Measurements from ENCODE around the gene GPC6. TPM values are rescaled to one million over a fixed set of nuclear protein-coding genes. Genes with fewer than 3 reads are reported as not detected.

The GPC6 gene
- total RNA-seq, 1 donor = 77.8 TPM

DNA sequence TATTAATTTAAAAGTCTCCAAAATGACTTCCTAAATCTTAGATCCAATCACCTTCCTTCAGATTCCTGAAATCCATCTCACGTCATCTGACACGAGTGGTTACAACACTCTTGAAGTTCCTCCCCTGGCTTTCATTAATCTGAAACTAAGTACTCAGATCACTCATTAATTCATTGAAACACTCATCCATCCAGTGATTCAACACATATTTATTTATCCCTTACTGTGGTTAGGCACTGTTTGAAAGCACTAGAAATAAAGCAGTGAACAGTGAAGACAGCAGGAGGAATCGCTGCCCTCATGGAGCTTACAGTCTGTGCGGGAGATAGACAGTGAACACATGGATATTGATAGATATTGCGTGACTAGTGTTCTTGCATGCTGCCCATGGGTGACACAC, 780.5 kb downstream of the GPC6 start:
- H3K4me1 ChIP-seq (ENCODE audit: insufficient read depth, low read length) = peaks cover 18% of the 10 kb centered on the region
- H4K20me1 ChIP-seq (ENCODE audit: insufficient read depth, low read length) = no peaks in the 10 kb centered on the region
- no peaks in the 10 kb centered on the region for H3K9me3 ChIP-seq (ENCODE audit: low read depth, low read length)
- H3K36me3 ChIP-seq (ENCODE audit: insufficient read depth, low read length) = no peaks in the 10 kb centered on the region
- no peak for TF ChIP-seq CTCF (IDR thresholded peaks at IDR 0.05; ENCODE audit: extremely low read depth, low read depth, low read length)
- H3K4me3 ChIP-seq (ENCODE audit: insufficient read depth, low read length) = no peak overlapping the region
- no peak overlapping the region for H3K4me2 ChIP-seq (ENCODE audit: insufficient read depth, low read length)
- H2AFZ ChIP-seq (ENCODE audit: low read length) = no peak overlapping the region
- H3K27ac ChIP-seq (ENCODE audit: low read depth, low read length) = no peak overlapping the region
- H3K27me3 ChIP-seq (ENCODE audit: insufficient read depth, low read length) = no peaks in the 10 kb centered on the region
- no peak for DNase-seq (ENCODE audit: insufficient read length, low spot score, missing footprints)
- no peaks in the 10 kb centered on the region for H3K79me2 ChIP-seq (ENCODE audit: insufficient read depth, low read length)

DNA sequence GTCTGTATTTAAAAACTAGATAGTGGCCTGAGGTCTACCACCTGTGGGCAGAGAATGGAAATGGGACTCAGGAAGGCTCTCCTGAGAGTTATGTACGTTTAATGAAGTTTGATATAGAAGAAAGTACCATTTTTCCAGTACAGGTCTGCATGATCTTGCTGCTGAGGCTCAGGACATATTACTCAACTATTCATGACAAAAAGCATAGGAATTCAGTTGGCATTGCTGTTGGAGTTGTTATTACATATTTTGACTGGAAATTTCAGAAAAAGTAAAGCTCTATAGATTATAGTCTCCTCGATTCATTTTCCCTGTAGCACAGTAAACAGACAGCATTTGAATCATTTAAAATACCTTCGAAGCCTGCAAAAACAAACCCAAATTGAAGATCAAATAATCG, 783.1 kb downstream of the GPC6 start:
- TF ChIP-seq CTCF (IDR thresholded peaks at IDR 0.05; ENCODE audit: extremely low read depth, low read depth, low read length) = no peak
- Histone ChIP-seq H3K4me1 (ENCODE audit: insufficient read depth, low read length) (peaks cover 18% of the 10 kb centered on the region), H3K4me2 (ENCODE audit: insufficient read depth, low read length) (peak overlapping the region; percentile 51), H3K27me3 (ENCODE audit: insufficient read depth, low read length) (no peaks in the 10 kb centered on the region), H3K79me2 (ENCODE audit: insufficient read depth, low read length) (no peaks in the 10 kb centered on the region), H3K9me3 (ENCODE audit: low read depth, low read length) (no peaks in the 10 kb centered on the region), H2AFZ (ENCODE audit: low read length) (no peak overlapping the region), H4K20me1 (ENCODE audit: insufficient read depth, low read length) (no peaks in the 10 kb centered on the region), H3K36me3 (ENCODE audit: insufficient read depth, low read length) (no peaks in the 10 kb centered on the region), H3K4me3 (ENCODE audit: insufficient read depth, low read length) (no peak overlapping the region), H3K27ac (ENCODE audit: low read depth, low read length) (no peak overlapping the region)
- peak; percentile 47 for DNase-seq (ENCODE audit: insufficient read length, low spot score, missing footprints)

- no peaks in the 10 kb centered on the region for H3K79me2 ChIP-seq (ENCODE audit: insufficient read depth, low read length)
- H3K27me3 ChIP-seq (ENCODE audit: insufficient read depth, low read length) = no peaks in the 10 kb centered on the region
- no peaks in the 10 kb centered on the region for H3K36me3 ChIP-seq (ENCODE audit: insufficient read depth, low read length)
- peaks cover 15% of the 10 kb centered on the region for H3K4me1 ChIP-seq (ENCODE audit: insufficient read depth, low read length)
- no peak overlapping the region for H2AFZ ChIP-seq (ENCODE audit: low read length)
- H3K9me3 ChIP-seq (ENCODE audit: low read depth, low read length) = no peaks in the 10 kb centered on the region
- no peak overlapping the region for H3K4me2 ChIP-seq (ENCODE audit: insufficient read depth, low read length)
- no peak overlapping the region for H3K4me3 ChIP-seq (ENCODE audit: insufficient read depth, low read length)
- DNase-seq (ENCODE audit: insufficient read length, low spot score, missing footprints) = no peak
- H3K27ac ChIP-seq (ENCODE audit: low read depth, low read length) = no peak overlapping the region
- H4K20me1 ChIP-seq (ENCODE audit: insufficient read depth, low read length) = no peaks in the 10 kb centered on the region
- TF ChIP-seq CTCF (IDR thresholded peaks at IDR 0.05; ENCODE audit: extremely low read depth, low read depth, low read length) = no peak
Observed at GRCh38 chr13:94014461-94014860, 787.9 kb downstream of the GPC6 start.

- H3K27ac ChIP-seq (ENCODE audit: low read depth, low read length) = no peak overlapping the region
- no peaks in the 10 kb centered on the region for H3K27me3 ChIP-seq (ENCODE audit: insufficient read depth, low read length)
- no peak for TF ChIP-seq CTCF (IDR thresholded peaks at IDR 0.05; ENCODE audit: extremely low read depth, low read depth, low read length)
- no peak overlapping the region for H3K4me2 ChIP-seq (ENCODE audit: insufficient read depth, low read length)
- no peak overlapping the region for H3K4me3 ChIP-seq (ENCODE audit: insufficient read depth, low read length)
- no peaks in the 10 kb centered on the region for H3K36me3 ChIP-seq (ENCODE audit: insufficient read depth, low read length)
- H3K9me3 ChIP-seq (ENCODE audit: low read depth, low read length) = no peaks in the 10 kb centered on the region
- peaks cover 9% of the 10 kb centered on the region for H3K4me1 ChIP-seq (ENCODE audit: insufficient read depth, low read length)
- no peak overlapping the region for H2AFZ ChIP-seq (ENCODE audit: low read length)
- no peaks in the 10 kb centered on the region for H4K20me1 ChIP-seq (ENCODE audit: insufficient read depth, low read length)
- H3K79me2 ChIP-seq (ENCODE audit: insufficient read depth, low read length) = no peaks in the 10 kb centered on the region
- no peak for DNase-seq (ENCODE audit: insufficient read length, low spot score, missing footprints)
Observed at GRCh38 chr13:94020426-94020825, 793.8 kb downstream of the GPC6 start.

Measured in osteoblast (primary cell).